OCI-LY7 (cell line): ENCODE measurements around the gene OASL. TPM values are rescaled to one million over a fixed set of nuclear protein-coding genes. Genes with fewer than 3 reads are reported as not detected.

Experiments
- BruUV-seq: library from RNA; stranded (reverse); fragments of 400-500 nt; replicated peaks from 2 replicates; lab custom pipeline; 2021; lab: Mats Ljungman, UMichigan
- CTCF ChIA-PET: fragments of 300-600 bp; sonication (Branson Sonifier 250); formaldehyde crosslinking; loops from one replicate; lab custom pipeline; 2022; ENCODE audit warnings: antibody characterized with exemption; ENCODE audit not compliant: unreplicated experiment; lab: Charles Lee
- POLR2A ChIA-PET: fragments of 300-600 bp; sonication (Branson Sonifier 250); formaldehyde crosslinking; loops from one replicate; lab custom pipeline; 2022; ENCODE audit warnings: antibody characterized with exemption; lab: Charles Lee
- DNase-seq: peaks from one replicate; pipeline ENCODE4 v3.0.0-alpha.2; 2015; ENCODE audit warnings: low spot score
- H2AFZ ChIP-seq: fragments of 200-600 bp; sonication (generic), shearing (Covaris generic); 2 replicates; pipeline ENCODE4 v1.6.1; 2014; ENCODE audit warnings: mild to moderate bottlenecking, antibody characterized with exemption, low read length, moderate library complexity
- H3K27ac ChIP-seq: fragments of 200-600 bp; sonication (generic); 2 replicates; pipeline ENCODE4 v1.5.1; 2014; ENCODE audit warnings: mixed run types, low read depth, mild to moderate bottlenecking, moderate library complexity, low read length, inconsistent platforms; ENCODE audit not compliant: poor library complexity, severe bottlenecking
- H3K36me3 ChIP-seq: fragments of 200-600 bp; sonication (generic); 2 replicates; pipeline ENCODE4 v1.6.1; 2014; ENCODE audit warnings: mild to moderate bottlenecking, antibody characterized with exemption, low read length, moderate library complexity, mixed read lengths; ENCODE audit not compliant: insufficient read depth
- H3K4me1 ChIP-seq: fragments of 200-600 bp; sonication (generic); 2 replicates; pipeline ENCODE4 v1.5.1; 2014; ENCODE audit warnings: mild to moderate bottlenecking, low read length; ENCODE audit not compliant: insufficient read depth, poor library complexity, severe bottlenecking
- H3K4me2 ChIP-seq: fragments of 200-600 bp; sonication (generic); 2 replicates; pipeline ENCODE4 v1.6.1; 2014; ENCODE audit warnings: mild to moderate bottlenecking, low read length
- H3K4me3 ChIP-seq: fragments of 200-600 bp; sonication (generic); 2 replicates; pipeline ENCODE4 v1.5.1; 2014; ENCODE audit warnings: mild to moderate bottlenecking, low read depth, low read length; ENCODE audit not compliant: poor library complexity, severe bottlenecking
- H3K79me2 ChIP-seq: fragments of 200-600 bp; sonication (generic); 2 replicates; pipeline ENCODE4 v1.6.1; 2016; ENCODE audit warnings: low read depth, mild to moderate bottlenecking, low read length, moderate library complexity, mixed read lengths; ENCODE audit not compliant: insufficient read depth
- H3K9me2 ChIP-seq: fragments of 200-600 bp; sonication (generic); 2 replicates; pipeline ENCODE4 v1.6.1; 2016; ENCODE audit warnings: mild to moderate bottlenecking, low read length, mixed read lengths; ENCODE audit not compliant: insufficient read depth
- H3K9me3 ChIP-seq: fragments of 200-600 bp; sonication (generic); 2 replicates; pipeline ENCODE4 v1.6.1; 2014; ENCODE audit warnings: mild to moderate bottlenecking, mixed run types, low read length, mixed read lengths
- H4K20me1 ChIP-seq: fragments of 200-600 bp; sonication (generic); 2 replicates; pipeline ENCODE4 v1.6.1; 2014; ENCODE audit warnings: mild to moderate bottlenecking, antibody characterized with exemption, low read length, moderate library complexity, mixed read lengths; ENCODE audit not compliant: insufficient read depth
- CTCF ChIP-seq: fragments of 200-600 bp; sonication (generic); conservative IDR thresholded peaks from 2 replicates; pipeline ENCODE4 v1.5.1; 2014; ENCODE audit warnings: mild to moderate bottlenecking, antibody characterized with exemption, low read length, moderate library complexity, mixed read lengths
- EZH2phosphoT487 ChIP-seq: fragments of 200-600 bp; sonication (generic); IDR thresholded peaks from 2 replicates; pipeline ENCODE4 v1.6.1; 2018; ENCODE audit warnings: low read depth, borderline replicate concordance, mild to moderate bottlenecking, mixed run types, antibody characterized with exemption, low read length, moderate library complexity, mixed read lengths
- intact Hi-C: fragments of 100-400 bp; cut with micrococcal nuclease; formaldehyde crosslinking; loops from one replicate; pipeline ENCODE4 v1.10.0; 2022; ENCODE audit not compliant: unreplicated experiment
- total RNA-seq, 2 experiments: library from RNA; depleted of rRNA in 1 of 2; stranded (reverse); fragments of >200 nt in 1 of 2; shearing (Covaris generic) in 1 of 2; gene quantifications; 2 replicates each; pipeline ENCODE4 v1.2.3, GENCODE V29; 2014 to 2022

OASL gene
- total RNA-seq, 2 experiments from 2014 or later = 0.09 to 0.25 TPM

GRCh38 chr12:121018860-121019617 lies 20.0 kb downstream of the OASL start:
- intact Hi-C loops = no loop called here
- no peaks in the 10 kb centered on the region for H3K9me2 ChIP-seq
- no peak overlapping the region for H3K4me2 ChIP-seq
- H4K20me1 ChIP-seq = no peaks in the 10 kb centered on the region
- H2AFZ ChIP-seq = no peak overlapping the region
- POLR2A ChIA-PET = no interaction called here
- no peaks in the 10 kb centered on the region for H3K9me3 ChIP-seq
- TF ChIP-seq CTCF (no peak), EZH2phosphoT487 (no peak)
- no peak overlapping the region for H3K4me3 ChIP-seq
- CTCF ChIA-PET = no interaction called here
- DNase-seq = no peak
- H3K79me2 ChIP-seq = peaks cover 16% of the 10 kb centered on the region
- no TSS peak for BruUV-seq
- H3K27ac ChIP-seq = no peak overlapping the region
- H3K36me3 ChIP-seq = no peaks in the 10 kb centered on the region
- peaks cover 11% of the 10 kb centered on the region for H3K4me1 ChIP-seq

- H3K4me3 ChIP-seq = no peak overlapping the region
- no peak overlapping the region for H3K4me2 ChIP-seq
- ChIA-PET POLR2A (no interaction called here), CTCF (no interaction called here)
- peaks cover 3% of the 10 kb centered on the region; the same call in 1 of the 2 replicates for H3K36me3 ChIP-seq
- no peak overlapping the region for H2AFZ ChIP-seq
- TF ChIP-seq CTCF = no peak
- TF ChIP-seq EZH2phosphoT487 = no peak
- no peaks in the 10 kb centered on the region for H4K20me1 ChIP-seq
- no peak overlapping the region for H3K27ac ChIP-seq
- no TSS peak for BruUV-seq
- DNase-seq = no peak
- H3K4me1 ChIP-seq = peaks cover 11% of the 10 kb centered on the region
- no peaks in the 10 kb centered on the region for H3K9me2 ChIP-seq
- no peaks in the 10 kb centered on the region for H3K9me3 ChIP-seq
- intact Hi-C loops = no loop called here
- H3K79me2 ChIP-seq = peaks cover 16% of the 10 kb centered on the region
Measured at GRCh38 chr12:121017966-121018491, 21.0 kb downstream of the OASL start.
